ENCODE data around the gene PHPT1. TPM values are rescaled to one million over a fixed set of nuclear protein-coding genes. Genes with fewer than 3 reads are reported as not detected.

The PHPT1 gene
- polyA plus RNA-seq, 1 donor: 312 TPM

DNA sequence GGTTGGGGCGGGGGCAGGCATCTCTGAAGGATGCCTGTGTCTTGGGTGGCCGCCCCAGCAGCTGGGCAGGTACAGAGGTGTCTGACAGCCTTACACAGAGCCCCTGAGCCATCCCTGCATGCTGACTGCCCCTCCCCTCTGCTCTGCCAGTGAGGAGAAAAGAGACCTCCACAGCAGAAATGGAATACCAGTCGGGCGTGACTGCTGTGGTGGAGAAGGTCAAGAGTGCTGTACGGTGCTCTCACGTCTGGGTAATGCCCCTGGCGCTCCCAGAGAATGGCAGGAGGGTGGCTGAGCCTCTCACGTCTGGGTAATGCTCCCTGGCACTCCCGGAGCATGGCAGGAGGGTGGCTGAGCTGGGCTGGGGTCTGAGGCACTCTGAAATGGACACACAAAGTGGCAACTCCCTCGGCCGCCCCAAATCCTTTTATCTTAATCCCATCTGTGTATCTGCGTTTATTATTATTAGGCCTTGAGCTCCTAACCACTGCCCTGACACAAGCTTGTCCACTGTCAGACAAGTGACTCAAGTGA lies 43.9 kb upstream of the PHPT1 start:
- Histone ChIP-seq H3K36me3 (ENCODE audit: control insufficient read depth, insufficient read depth, low read length) (peaks cover 21% of the 10 kb centered on the region), H3K4me1 (ENCODE audit: control insufficient read depth, insufficient read depth, low read length) (peaks cover 30% of the 10 kb centered on the region)
- no peak for DNase-seq

DNA sequence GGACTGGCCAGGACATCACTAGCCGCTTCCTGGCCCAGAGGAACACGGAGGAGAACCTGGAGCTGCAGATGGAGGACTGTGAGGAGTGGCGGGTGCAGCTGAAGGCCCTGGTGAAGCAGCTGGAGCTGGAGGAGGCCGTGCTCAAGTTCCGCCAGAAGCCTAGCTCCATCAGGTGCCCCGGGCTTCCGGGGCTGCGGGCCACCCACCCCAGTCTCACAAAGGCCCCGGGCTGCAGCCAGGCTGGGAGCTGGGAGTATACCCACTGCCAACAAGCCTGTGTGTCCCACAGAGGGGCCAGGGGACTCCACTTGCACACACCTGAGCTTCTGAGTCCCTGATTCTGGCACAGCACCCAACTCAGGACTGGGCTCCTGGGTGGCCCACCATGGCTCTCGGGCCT lies 43.1 kb upstream of the PHPT1 start:
- Histone ChIP-seq H3K36me3 (ENCODE audit: control insufficient read depth, insufficient read depth, low read length) (peaks cover 23% of the 10 kb centered on the region), H3K4me1 (ENCODE audit: control insufficient read depth, insufficient read depth, low read length) (peaks cover 30% of the 10 kb centered on the region)
- WGBS (ENCODE audit: insufficient coverage, low lambda C conversion rate): no CpG with 5 or more reads among the region's 10 CpGs

More for the DNA sequence above, 43.9 kb upstream of the PHPT1 start:
- no peak overlapping the region for H3K27ac ChIP-seq (ENCODE audit: low read length)
- H3K4me3 ChIP-seq (ENCODE audit: low read length): no peak overlapping the region
- peaks cover 6% of the 10 kb centered on the region for H3K27me3 ChIP-seq (ENCODE audit: control insufficient read depth, insufficient read depth, low read length)
- no CpG with 5 or more reads among the region's 12 CpGs for whole genome bisulfite sequencing (ENCODE audit: insufficient coverage, low lambda C conversion rate)
- peaks cover 2% of the 10 kb centered on the region for H3K9me3 ChIP-seq (ENCODE audit: control insufficient read depth, low read depth, low read length)

DNA sequence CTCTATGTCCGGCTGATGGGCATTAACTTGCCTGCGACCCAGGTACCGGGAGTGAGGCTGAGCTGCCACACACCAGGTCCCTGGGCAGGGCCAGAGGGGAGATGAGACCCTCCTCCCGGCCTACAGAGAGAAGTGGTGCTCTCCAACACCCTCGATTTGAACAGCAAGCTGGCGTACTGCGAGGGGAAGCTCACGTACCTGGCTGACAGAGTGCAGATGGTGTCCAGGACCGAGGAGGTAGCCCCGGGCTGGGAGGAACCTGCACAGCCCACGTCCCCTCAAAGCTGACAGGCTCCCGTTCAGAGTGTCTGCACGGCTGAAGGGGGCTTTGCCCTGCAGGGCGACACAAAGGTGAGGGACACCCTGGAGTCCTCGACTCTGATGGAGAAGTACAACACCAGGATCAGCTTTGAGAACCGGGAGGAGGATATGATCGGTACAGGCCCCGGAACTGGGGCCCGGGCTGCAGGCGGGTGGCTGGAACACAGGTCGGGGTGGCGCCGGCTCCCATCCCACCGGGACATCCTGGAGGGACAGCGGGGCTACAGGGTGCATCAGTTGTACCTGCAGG lies 42.5 kb upstream of the PHPT1 start:
- DNase-seq: no peak
- Histone ChIP-seq H3K27me3 (ENCODE audit: control insufficient read depth, insufficient read depth, low read length) (peaks cover 2% of the 10 kb centered on the region), H3K4me1 (ENCODE audit: control insufficient read depth, insufficient read depth, low read length) (peaks cover 27% of the 10 kb centered on the region), H3K4me3 (ENCODE audit: low read length) (peak overlapping the region; percentile 79), H3K9me3 (ENCODE audit: control insufficient read depth, low read depth, low read length) (peaks cover 2% of the 10 kb centered on the region), H3K27ac (ENCODE audit: low read length) (peak overlapping the region; percentile 81), H3K36me3 (ENCODE audit: control insufficient read depth, insufficient read depth, low read length) (peaks cover 29% of the 10 kb centered on the region)
- no CpG with 5 or more reads among the region's 25 CpGs for WGBS (ENCODE audit: insufficient coverage, low lambda C conversion rate)

More for the DNA sequence above, 43.1 kb upstream of the PHPT1 start:
- Histone ChIP-seq H3K9me3 (ENCODE audit: control insufficient read depth, low read depth, low read length) (peaks cover 2% of the 10 kb centered on the region), H3K27me3 (ENCODE audit: control insufficient read depth, insufficient read depth, low read length) (peaks cover 2% of the 10 kb centered on the region), H3K4me3 (ENCODE audit: low read length) (no peak overlapping the region), H3K27ac (ENCODE audit: low read length) (no peak overlapping the region)
- DNase-seq: no peak

DNA sequence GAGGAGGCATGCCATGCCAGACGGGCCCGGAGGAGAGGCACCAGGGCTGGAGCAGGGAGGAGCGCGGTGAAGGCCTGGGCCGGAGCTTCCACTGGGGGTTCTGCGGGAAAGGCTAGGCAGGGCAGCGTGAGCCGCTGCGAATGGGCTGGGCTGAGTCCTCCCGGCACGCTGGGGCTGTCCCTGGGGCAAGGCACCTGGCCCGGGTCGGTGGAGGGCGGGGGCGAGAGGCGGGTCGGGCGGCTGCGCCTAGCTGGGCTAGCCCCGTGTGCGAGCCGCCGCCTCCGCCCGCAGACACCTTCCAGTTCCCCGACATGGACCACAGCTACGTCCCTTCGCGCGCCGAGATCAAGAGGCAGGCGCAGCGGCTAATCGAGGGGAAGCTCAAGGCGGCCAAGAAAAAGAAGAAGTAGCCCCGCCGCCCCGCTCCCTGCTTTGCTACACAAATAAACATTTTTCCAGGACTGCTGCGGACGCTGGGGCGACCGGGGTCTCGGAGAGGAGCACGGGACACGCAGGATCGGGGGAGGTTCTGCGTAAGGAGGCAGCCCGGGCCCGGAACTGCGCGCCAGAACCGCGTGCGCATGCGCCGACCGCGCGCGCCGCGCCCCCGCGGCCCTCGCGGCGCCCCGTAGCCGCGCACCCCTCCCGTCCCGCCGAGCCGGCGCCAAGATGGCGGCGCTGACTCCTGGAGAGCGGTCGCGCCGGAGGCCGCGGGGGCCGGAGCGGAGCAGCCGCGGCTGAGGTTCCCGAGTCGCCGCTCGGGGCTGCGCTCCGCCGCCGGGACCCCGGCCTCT lies 41.7 kb upstream of the PHPT1 start, which contains the start of gene RABL6:
Gene RABL6 (plus strand): TSS at position 668 of the 794 bp plus-strand sequence. CDS start 249 bp downstream, outside the sequence.
- H3K27ac ChIP-seq (ENCODE audit: low read length): peak within 1 kb of the TSS; percentile 83
- peaks cover 2% of the 10 kb centered on the region for H3K9me3 ChIP-seq (ENCODE audit: control insufficient read depth, low read depth, low read length)
- peaks cover 27% of the 10 kb centered on the region for H3K4me1 ChIP-seq (ENCODE audit: control insufficient read depth, insufficient read depth, low read length)
- WGBS (ENCODE audit: insufficient coverage, low lambda C conversion rate): no CpG with 5 or more reads among the region's 96 CpGs
- no peaks in the 10 kb centered on the region for H3K27me3 ChIP-seq (ENCODE audit: control insufficient read depth, insufficient read depth, low read length)
- DNase-seq: peak; percentile 77 to 88
- H3K4me3 ChIP-seq (ENCODE audit: low read length): peak within 1 kb of the TSS; percentile 79
- H3K36me3 ChIP-seq (ENCODE audit: control insufficient read depth, insufficient read depth, low read length): peaks cover 30% of the 10 kb centered on the region

DNA sequence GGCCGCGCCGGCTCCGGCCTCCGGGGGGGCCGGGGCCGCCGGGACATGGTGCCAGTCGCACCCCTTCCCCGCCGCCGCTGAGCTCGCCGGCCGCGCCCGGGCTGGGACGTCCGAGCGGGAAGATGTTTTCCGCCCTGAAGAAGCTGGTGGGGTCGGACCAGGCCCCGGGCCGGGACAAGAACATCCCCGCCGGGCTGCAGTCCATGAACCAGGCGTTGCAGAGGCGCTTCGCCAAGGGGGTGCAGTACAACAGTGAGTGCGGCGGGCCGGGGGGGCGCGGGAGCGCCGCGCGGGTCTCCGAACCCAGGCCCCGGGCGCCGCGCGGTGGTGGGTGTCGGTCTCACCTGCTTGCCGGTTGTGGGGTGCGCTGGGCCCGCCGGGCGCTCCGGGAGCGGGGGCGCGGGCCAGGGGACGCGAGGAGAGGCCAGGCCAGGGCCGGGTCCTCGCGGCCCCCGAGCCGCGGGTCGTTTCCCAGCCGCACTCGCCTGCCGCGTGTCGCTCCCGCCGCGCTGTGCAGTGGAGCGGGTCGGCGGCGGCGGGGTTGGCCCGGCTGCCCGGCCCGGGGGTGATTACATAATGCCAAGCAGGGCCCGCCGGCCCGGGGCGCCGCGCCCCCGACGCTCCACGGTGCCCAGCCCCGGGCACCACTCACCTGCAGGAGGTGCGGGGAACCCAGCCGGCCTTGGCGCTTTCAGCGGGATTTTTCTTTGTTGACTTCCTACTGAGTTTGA lies 41.0 kb upstream of the PHPT1 start:
- WGBS (ENCODE audit: insufficient coverage, low lambda C conversion rate): no CpG with 5 or more reads among the region's 93 CpGs
- Histone ChIP-seq H3K27me3 (ENCODE audit: control insufficient read depth, insufficient read depth, low read length) (no peaks in the 10 kb centered on the region), H3K4me3 (ENCODE audit: low read length) (peak overlapping the region; percentile 76), H3K27ac (ENCODE audit: low read length) (peak overlapping the region; percentile 83), H3K9me3 (ENCODE audit: control insufficient read depth, low read depth, low read length) (peaks cover 2% of the 10 kb centered on the region), H3K4me1 (ENCODE audit: control insufficient read depth, insufficient read depth, low read length) (peaks cover 27% of the 10 kb centered on the region), H3K36me3 (ENCODE audit: control insufficient read depth, insufficient read depth, low read length) (peaks cover 38% of the 10 kb centered on the region)
- DNase-seq: peak in 1 of 2 donors; percentile 46

DNA sequence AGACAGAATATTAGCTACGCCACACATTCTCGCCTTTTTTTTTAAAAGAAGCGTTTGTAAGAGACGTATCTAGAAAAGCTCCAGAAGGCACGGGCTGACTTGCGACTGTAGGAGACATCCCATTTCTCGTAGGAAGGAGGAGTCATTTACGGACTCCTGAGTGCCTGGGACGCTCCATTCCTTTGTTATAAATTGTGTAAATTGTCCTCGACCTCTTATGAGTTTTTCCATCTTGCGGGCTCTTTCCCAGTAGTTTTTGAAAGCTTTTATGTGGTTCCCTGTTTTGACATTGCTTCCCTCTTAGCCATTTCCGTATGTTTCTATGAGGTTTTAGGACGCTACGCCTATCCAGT lies 40.4 kb upstream of the PHPT1 start:
- DNase-seq: no peak
- peaks cover 27% of the 10 kb centered on the region for H3K4me1 ChIP-seq (ENCODE audit: control insufficient read depth, insufficient read depth, low read length)
- H3K4me3 ChIP-seq (ENCODE audit: low read length): peak overlapping the region; percentile 50
- H3K27me3 ChIP-seq (ENCODE audit: control insufficient read depth, insufficient read depth, low read length): no peaks in the 10 kb centered on the region
- H3K27ac ChIP-seq (ENCODE audit: low read length): peak overlapping the region; percentile 83
- H3K9me3 ChIP-seq (ENCODE audit: control insufficient read depth, low read depth, low read length): peaks cover 2% of the 10 kb centered on the region
- H3K36me3 ChIP-seq (ENCODE audit: control insufficient read depth, insufficient read depth, low read length): peaks cover 40% of the 10 kb centered on the region
- WGBS (ENCODE audit: insufficient coverage, low lambda C conversion rate): 0% methylated on average over 1 of the region's 14 CpGs

DNA sequence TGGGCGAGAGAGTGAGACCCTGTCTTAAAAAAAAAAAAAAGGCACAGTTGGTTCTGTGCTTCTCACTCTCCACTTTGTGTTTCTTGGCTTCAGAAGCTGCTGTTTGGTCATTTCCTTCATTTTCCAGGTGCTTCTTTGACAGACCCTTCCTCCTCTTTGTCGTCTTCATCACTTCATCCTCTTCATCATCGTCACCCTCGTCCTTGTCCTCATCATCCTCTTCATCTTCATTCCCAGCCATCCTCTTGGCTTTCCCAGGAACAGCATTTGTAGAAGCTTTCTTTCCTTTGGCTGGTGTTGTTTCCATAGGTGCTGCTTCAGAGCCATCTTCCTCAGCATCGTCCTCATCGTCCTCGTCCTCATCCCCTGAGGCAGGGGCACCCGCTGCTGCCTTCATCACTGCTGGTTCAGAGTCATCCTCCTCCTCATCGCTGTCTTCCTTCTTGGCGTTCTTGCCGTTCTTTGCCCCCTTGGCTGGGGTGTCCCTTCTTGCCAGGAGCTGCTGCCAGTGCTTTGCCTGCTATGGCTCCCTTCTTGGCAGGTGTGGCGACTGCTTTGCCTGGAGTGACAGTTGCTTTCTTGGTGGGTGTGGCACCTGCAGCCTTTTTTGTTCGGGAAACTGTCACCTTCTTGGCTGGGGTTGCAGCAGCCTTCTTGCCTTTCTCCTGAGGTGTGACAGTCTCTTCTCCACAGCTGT lies 34.3 kb upstream of the PHPT1 start:
- no peak for DNase-seq
- WGBS (ENCODE audit: insufficient coverage, low lambda C conversion rate): 97% methylated on average over 5 of the region's 13 CpGs
- peaks cover 43% of the 10 kb centered on the region for H3K36me3 ChIP-seq (ENCODE audit: control insufficient read depth, insufficient read depth, low read length)
- no peaks in the 10 kb centered on the region for H3K9me3 ChIP-seq (ENCODE audit: control insufficient read depth, low read depth, low read length)
- H3K27ac ChIP-seq (ENCODE audit: low read length): no peak overlapping the region
- no peaks in the 10 kb centered on the region for H3K27me3 ChIP-seq (ENCODE audit: control insufficient read depth, insufficient read depth, low read length)
- peaks cover 10% of the 10 kb centered on the region for H3K4me1 ChIP-seq (ENCODE audit: control insufficient read depth, insufficient read depth, low read length)
- no peak overlapping the region for H3K4me3 ChIP-seq (ENCODE audit: low read length)

DNA sequence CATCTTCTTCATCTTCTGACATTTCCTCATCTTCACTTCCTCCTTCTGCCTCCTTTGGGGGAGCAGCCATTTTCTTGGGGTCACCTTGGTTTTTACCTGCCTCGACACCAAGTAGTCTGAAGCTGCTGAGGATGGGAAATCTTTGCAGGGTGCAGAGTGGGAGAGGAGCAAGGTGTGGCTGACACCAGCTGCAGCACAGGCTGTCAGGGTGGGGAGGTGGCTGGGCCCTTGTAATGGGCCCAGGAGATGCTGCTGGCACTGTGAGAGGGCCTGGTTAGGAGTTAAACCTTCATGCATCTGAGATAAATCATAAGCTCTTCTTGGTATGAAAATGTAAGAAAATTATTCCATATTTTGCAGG lies 33.8 kb upstream of the PHPT1 start:
- H3K27me3 ChIP-seq (ENCODE audit: control insufficient read depth, insufficient read depth, low read length): no peaks in the 10 kb centered on the region
- no peak overlapping the region for H3K4me3 ChIP-seq (ENCODE audit: low read length)
- H3K27ac ChIP-seq (ENCODE audit: low read length): no peak overlapping the region
- no CpG with 5 or more reads among the region's 1 CpG for WGBS (ENCODE audit: insufficient coverage, low lambda C conversion rate)
- H3K4me1 ChIP-seq (ENCODE audit: control insufficient read depth, insufficient read depth, low read length): peaks cover 6% of the 10 kb centered on the region
- no peaks in the 10 kb centered on the region for H3K9me3 ChIP-seq (ENCODE audit: control insufficient read depth, low read depth, low read length)
- H3K36me3 ChIP-seq (ENCODE audit: control insufficient read depth, insufficient read depth, low read length): peaks cover 40% of the 10 kb centered on the region
- no peak for DNase-seq

DNA sequence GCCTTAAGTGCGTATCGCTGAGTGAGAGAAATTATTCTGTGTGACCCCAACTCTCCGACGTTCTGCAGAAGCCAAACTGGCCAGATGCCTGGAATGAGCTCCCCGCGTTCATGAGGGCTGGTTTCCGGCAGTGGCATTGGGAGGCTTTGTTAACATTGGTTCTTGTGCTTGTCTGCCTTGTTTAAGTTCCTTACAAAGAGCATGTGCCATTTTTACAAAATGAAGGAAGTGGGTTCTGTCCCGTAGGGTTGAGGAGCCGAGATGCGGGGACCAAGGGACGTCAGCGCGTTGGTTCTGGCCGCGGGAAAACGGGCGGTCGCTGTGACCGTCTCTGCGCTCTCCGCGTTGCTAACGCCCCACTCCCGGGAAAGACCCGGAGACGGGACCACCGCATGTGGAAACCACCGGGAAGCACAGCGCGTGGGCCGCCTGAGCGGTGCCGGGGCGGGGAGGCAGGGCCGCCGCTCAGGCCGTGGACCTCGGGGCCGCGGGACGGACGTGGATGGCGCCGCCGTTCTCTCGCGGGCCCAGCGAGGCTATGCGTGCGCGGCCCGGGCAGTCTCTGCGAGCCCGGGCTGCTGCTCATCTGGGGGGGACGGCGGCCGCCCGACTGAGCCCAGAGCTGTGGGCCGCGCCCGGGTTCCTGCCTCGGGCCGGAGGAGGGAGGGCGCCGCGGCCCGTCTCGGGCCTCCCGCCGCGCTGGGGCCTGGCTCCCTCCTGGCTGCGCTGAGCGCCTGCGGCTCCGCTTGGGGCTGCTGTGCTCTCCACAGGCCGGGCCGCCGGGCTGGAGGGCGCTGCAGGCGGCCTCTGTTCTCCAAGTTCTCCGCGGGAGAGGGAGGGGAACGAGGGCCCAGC lies 28.0 kb upstream of the PHPT1 start:
- no peak for DNase-seq
- no CpG with 5 or more reads among the region's 83 CpGs for WGBS (ENCODE audit: insufficient coverage, low lambda C conversion rate)
- Histone ChIP-seq H3K4me1 (ENCODE audit: control insufficient read depth, insufficient read depth, low read length) (no peaks in the 10 kb centered on the region), H3K9me3 (ENCODE audit: control insufficient read depth, low read depth, low read length) (no peaks in the 10 kb centered on the region), H3K4me3 (ENCODE audit: low read length) (no peak overlapping the region), H3K36me3 (ENCODE audit: control insufficient read depth, insufficient read depth, low read length) (peaks cover 42% of the 10 kb centered on the region), H3K27me3 (ENCODE audit: control insufficient read depth, insufficient read depth, low read length) (no peaks in the 10 kb centered on the region), H3K27ac (ENCODE audit: low read length) (no peak overlapping the region)

Measured in large intestine (tissue), 3 donors.